Parathyroid adenoma (tissue), 2 donors: ENCODE results near the gene PTPN22.

Source experiments
- H2AFZ ChIP-seq: fragments of 300-600 bp; sonication (generic); one replicate; pipeline ENCODE4 v1.7.0; 2017; ENCODE audit warnings: antibody characterized with exemption, mild to moderate bottlenecking
- H3K27ac ChIP-seq: fragments of 300-600 bp; sonication (generic); one replicate; pipeline ENCODE4 v1.7.0; 2017
- H3K27me3 ChIP-seq: fragments of 300-600 bp; sonication (generic); one replicate; pipeline ENCODE4 v1.7.0; 2017; ENCODE audit warnings: low read length; ENCODE audit not compliant: control insufficient read depth, insufficient read depth
- H3K36me3 ChIP-seq: fragments of 300-600 bp; sonication (generic); one replicate; pipeline ENCODE4 v1.7.0; 2017; ENCODE audit warnings: low read length; ENCODE audit not compliant: control insufficient read depth, insufficient read depth
- H3K4me1 ChIP-seq: fragments of 300-600 bp; sonication (generic); one replicate; pipeline ENCODE4 v1.7.0; 2017; ENCODE audit warnings: control low read depth
- H3K4me2 ChIP-seq: fragments of 300-600 bp; sonication (generic); one replicate; pipeline ENCODE4 v1.7.0; 2017; ENCODE audit warnings: low read length
- H3K4me3 ChIP-seq: fragments of 300-600 bp; sonication (generic); one replicate; pipeline ENCODE4 v1.7.0; 2017; ENCODE audit warnings: low read depth, low read length
- H3K79me2 ChIP-seq: fragments of 300-600 bp; sonication (generic); one replicate; pipeline ENCODE4 v1.7.0; 2017; ENCODE audit warnings: control low read depth
- H3K9ac ChIP-seq: fragments of 300-600 bp; sonication (generic); one replicate; pipeline ENCODE4 v1.7.0; 2017; ENCODE audit warnings: mild to moderate bottlenecking
- H3K9me3 ChIP-seq: fragments of 300-600 bp; sonication (generic); one replicate; pipeline ENCODE4 v1.7.0; 2017; ENCODE audit warnings: low read length; ENCODE audit not compliant: control insufficient read depth
- CTCF ChIP-seq: fragments of 300-600 bp; sonication (generic); IDR thresholded peaks from one replicate; pipeline ENCODE4 v1.7.0; 2017; ENCODE audit warnings: antibody characterized with exemption, mild to moderate bottlenecking
- donor health status: primary hyperparathyroidism.

Gene PTPN22

GRCh38 chr1:113792986-113793385 lies 78.5 kb downstream of the PTPN22 start:
- no peaks in the 10 kb centered on the region for H3K36me3 ChIP-seq
- H3K9ac ChIP-seq: no peak overlapping the region
- no peak overlapping the region for H2AFZ ChIP-seq
- no peak for TF ChIP-seq CTCF
- no peak overlapping the region for H3K4me3 ChIP-seq
- no peaks in the 10 kb centered on the region for H3K27me3 ChIP-seq
- H3K4me1 ChIP-seq: no peaks in the 10 kb centered on the region
- H3K27ac ChIP-seq: no peak overlapping the region
- H3K4me2 ChIP-seq: no peak overlapping the region
- H3K79me2 ChIP-seq: peaks cover 15% of the 10 kb centered on the region
- H3K9me3 ChIP-seq: no peaks in the 10 kb centered on the region

- Histone ChIP-seq H3K9me3 (no peaks in the 10 kb centered on the region), H3K4me3 (no peak overlapping the region), H3K27me3 (no peaks in the 10 kb centered on the region), H3K9ac (no peak overlapping the region), H3K36me3 (no peaks in the 10 kb centered on the region), H3K4me2 (no peak overlapping the region), H2AFZ (no peak overlapping the region), H3K27ac (no peak overlapping the region), H3K4me1 (no peaks in the 10 kb centered on the region), H3K79me2 (peaks cover 15% of the 10 kb centered on the region)
- TF ChIP-seq CTCF: no peak
These were observed 79.0 kb downstream of the PTPN22 start for GRCh38 chr1:113792471-113792870.

- no peak overlapping the region for H3K27ac ChIP-seq
- H3K9me3 ChIP-seq: no peaks in the 10 kb centered on the region
- H2AFZ ChIP-seq: no peak overlapping the region
- no peaks in the 10 kb centered on the region for H3K36me3 ChIP-seq
- H3K4me3 ChIP-seq: no peak overlapping the region
- H3K4me2 ChIP-seq: no peak overlapping the region
- TF ChIP-seq CTCF: no peak
- H3K9ac ChIP-seq: no peak overlapping the region
- peaks cover 9% of the 10 kb centered on the region for H3K4me1 ChIP-seq
- no peaks in the 10 kb centered on the region for H3K27me3 ChIP-seq
- H3K79me2 ChIP-seq: peaks cover 12% of the 10 kb centered on the region
These were observed 82.7 kb downstream of the PTPN22 start for GRCh38 chr1:113788802-113789201.

- no peak for TF ChIP-seq CTCF
- Histone ChIP-seq H3K4me2 (no peak overlapping the region), H3K79me2 (peaks cover 11% of the 10 kb centered on the region), H3K4me1 (peaks cover 13% of the 10 kb centered on the region), H3K27ac (no peak overlapping the region), H3K27me3 (no peaks in the 10 kb centered on the region), H3K4me3 (no peak overlapping the region), H3K36me3 (no peaks in the 10 kb centered on the region), H3K9me3 (no peaks in the 10 kb centered on the region), H3K9ac (no peak overlapping the region), H2AFZ (no peak overlapping the region)
These were observed 83.8 kb downstream of the PTPN22 start for GRCh38 chr1:113787663-113788062.

GRCh38 chr1:113786069-113786468 lies 85.4 kb downstream of the PTPN22 start:
- no peak for TF ChIP-seq CTCF
- Histone ChIP-seq H3K4me1 (peaks cover 13% of the 10 kb centered on the region), H3K79me2 (peaks cover 9% of the 10 kb centered on the region)

More at GRCh38 chr1:113786069-113786468, 85.4 kb downstream of the PTPN22 start:
- Histone ChIP-seq H3K36me3 (no peaks in the 10 kb centered on the region), H3K27ac (no peak overlapping the region), H3K4me2 (no peak overlapping the region), H3K4me3 (no peak overlapping the region), H2AFZ (no peak overlapping the region), H3K9ac (no peak overlapping the region), H3K9me3 (no peaks in the 10 kb centered on the region), H3K27me3 (no peaks in the 10 kb centered on the region)
